HEK293 (cell line): ENCODE measurements around the gene AADACL2.

Experiments
- CTCF ChIP-seq: fragments of 450-650 bp; formaldehyde crosslinking; IDR thresholded peaks from 2 replicates; pipeline ENCODE4 v1.5.1; 2016; ENCODE audit warnings: missing biosample characterization, missing genetic modification characterization
- KLF1 ChIP-seq: fragments of 450-650 bp; formaldehyde crosslinking; IDR thresholded peaks from 2 replicates; pipeline ENCODE4 v1.5.1; 2016; ENCODE audit warnings: missing biosample characterization, missing genetic modification characterization
- PRDM10 ChIP-seq: fragments of 450-650 bp; formaldehyde crosslinking; IDR thresholded peaks from 2 replicates; pipeline ENCODE4 v1.5.1; 2016; ENCODE audit warnings: missing biosample characterization, missing genetic modification characterization
- ZNF10 ChIP-seq: fragments of 450-650 bp; formaldehyde crosslinking; IDR thresholded peaks from 2 replicates; pipeline ENCODE4 v1.5.1; 2017; ENCODE audit warnings: missing biosample characterization, missing genetic modification characterization
- ZNF416 ChIP-seq: fragments of 450-650 bp; formaldehyde crosslinking; IDR thresholded peaks from 2 replicates; pipeline ENCODE4 v1.5.1; 2016; ENCODE audit warnings: missing biosample characterization, missing genetic modification characterization
- ZNF560 ChIP-seq: fragments of 450-650 bp; formaldehyde crosslinking; IDR thresholded peaks from 2 replicates; pipeline ENCODE4 v1.5.1; 2017; ENCODE audit warnings: missing biosample characterization, missing genetic modification characterization, borderline replicate concordance
- TF ChIP-seq, protein P1 (sequence below): fragments of 450-650 bp; formaldehyde crosslinking; IDR thresholded peaks from 2 replicates; pipeline ENCODE4 v1.5.1; 2016; ENCODE audit warnings: missing biosample characterization, missing genetic modification characterization
- TF ChIP-seq, protein P2 (sequence below): IDR thresholded peaks from 2 replicates; pipeline ENCODE4 v1.6.1; 2011; ENCODE audit warnings: mild to moderate bottlenecking, low read depth, low read length, borderline replicate concordance

DNA sequence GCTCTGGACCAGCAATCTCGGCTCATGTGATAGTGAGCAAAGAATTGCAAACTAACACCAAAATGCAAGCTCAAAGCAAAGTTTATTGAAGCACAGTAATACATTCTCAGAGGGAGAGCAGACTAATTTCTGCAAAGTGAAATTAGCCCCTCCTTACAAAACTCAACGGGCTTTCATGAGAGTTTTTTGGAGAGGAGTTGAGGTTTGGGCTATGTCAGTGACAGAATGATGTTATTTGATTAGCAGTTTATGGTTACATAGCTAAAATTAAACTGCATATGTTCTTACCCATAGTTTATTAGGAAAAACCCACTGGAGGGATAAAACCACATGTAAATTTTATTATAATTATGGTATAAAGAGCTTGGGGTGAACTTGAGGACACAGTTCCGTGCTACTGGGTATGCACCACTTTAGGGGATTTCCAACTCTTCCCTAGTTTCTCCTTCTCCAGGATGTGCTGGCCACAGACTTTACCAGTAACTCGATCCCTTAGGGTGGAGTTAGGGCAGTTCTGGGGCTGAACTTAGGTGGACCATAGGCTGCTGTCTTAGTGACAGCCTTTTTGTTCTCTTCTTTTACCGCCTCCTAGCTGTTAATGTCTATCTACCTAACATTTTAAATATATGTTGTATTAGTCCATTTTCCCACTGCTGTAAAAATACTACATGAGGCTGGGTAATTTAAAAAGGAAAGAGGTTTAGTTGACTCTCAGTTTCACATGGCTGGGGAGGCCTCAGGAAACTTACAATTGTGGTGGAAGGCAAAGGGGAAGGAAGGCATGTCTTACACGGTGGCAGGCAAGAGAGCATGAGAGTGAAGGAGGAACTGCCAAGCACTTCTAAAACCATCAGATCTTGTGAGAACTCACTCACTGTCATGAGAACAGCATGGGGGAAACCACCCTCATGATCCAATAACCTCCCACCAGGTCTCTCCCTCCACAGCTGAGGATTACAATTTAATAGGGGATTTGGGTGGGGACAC is 8.9 kb upstream of the AADACL2 start:
- no peak for TF ChIP-seq KLF1 (tag by site-specific recombination)
- TF ChIP-seq, protein P1, sequence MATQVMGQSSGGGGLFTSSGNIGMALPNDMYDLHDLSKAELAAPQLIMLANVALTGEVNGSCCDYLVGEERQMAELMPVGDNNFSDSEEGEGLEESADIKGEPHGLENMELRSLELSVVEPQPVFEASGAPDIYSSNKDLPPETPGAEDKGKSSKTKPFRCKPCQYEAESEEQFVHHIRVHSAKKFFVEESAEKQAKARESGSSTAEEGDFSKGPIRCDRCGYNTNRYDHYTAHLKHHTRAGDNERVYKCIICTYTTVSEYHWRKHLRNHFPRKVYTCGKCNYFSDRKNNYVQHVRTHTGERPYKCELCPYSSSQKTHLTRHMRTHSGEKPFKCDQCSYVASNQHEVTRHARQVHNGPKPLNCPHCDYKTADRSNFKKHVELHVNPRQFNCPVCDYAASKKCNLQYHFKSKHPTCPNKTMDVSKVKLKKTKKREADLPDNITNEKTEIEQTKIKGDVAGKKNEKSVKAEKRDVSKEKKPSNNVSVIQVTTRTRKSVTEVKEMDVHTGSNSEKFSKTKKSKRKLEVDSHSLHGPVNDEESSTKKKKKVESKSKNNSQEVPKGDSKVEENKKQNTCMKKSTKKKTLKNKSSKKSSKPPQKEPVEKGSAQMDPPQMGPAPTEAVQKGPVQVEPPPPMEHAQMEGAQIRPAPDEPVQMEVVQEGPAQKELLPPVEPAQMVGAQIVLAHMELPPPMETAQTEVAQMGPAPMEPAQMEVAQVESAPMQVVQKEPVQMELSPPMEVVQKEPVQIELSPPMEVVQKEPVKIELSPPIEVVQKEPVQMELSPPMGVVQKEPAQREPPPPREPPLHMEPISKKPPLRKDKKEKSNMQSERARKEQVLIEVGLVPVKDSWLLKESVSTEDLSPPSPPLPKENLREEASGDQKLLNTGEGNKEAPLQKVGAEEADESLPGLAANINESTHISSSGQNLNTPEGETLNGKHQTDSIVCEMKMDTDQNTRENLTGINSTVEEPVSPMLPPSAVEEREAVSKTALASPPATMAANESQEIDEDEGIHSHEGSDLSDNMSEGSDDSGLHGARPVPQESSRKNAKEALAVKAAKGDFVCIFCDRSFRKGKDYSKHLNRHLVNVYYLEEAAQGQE (tag by site-specific recombination), result no peak
- no peak for TF ChIP-seq CTCF (tag by site-specific recombination)
- TF ChIP-seq PRDM10 (tag by site-specific recombination), result no peak
- TF ChIP-seq, protein P2, sequence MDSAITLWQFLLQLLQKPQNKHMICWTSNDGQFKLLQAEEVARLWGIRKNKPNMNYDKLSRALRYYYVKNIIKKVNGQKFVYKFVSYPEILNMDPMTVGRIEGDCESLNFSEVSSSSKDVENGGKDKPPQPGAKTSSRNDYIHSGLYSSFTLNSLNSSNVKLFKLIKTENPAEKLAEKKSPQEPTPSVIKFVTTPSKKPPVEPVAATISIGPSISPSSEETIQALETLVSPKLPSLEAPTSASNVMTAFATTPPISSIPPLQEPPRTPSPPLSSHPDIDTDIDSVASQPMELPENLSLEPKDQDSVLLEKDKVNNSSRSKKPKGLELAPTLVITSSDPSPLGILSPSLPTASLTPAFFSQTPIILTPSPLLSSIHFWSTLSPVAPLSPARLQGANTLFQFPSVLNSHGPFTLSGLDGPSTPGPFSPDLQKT, result no peak
- no peak for TF ChIP-seq ZNF416
- no peak for TF ChIP-seq ZNF10 (tag by site-specific recombination)
- TF ChIP-seq ZNF560, result no peak
